AG09319 (cell line): ENCODE data around the gene STMN3.

ENCODE experiments used
- DNase-seq: peaks from one replicate; pipeline ENCODE4 v3.0.0-alpha.2; 2010; ENCODE audit warnings: low read depth; ENCODE audit errors: extremely low read depth
- TF ChIP-seq, protein P1 (sequence below): IDR thresholded peaks from 2 replicates; pipeline ENCODE4 v1.5.1; 2011; ENCODE audit warnings: low read depth, mild to moderate bottlenecking, inconsistent platforms, low read length, moderate library complexity

The STMN3 gene

DNA sequence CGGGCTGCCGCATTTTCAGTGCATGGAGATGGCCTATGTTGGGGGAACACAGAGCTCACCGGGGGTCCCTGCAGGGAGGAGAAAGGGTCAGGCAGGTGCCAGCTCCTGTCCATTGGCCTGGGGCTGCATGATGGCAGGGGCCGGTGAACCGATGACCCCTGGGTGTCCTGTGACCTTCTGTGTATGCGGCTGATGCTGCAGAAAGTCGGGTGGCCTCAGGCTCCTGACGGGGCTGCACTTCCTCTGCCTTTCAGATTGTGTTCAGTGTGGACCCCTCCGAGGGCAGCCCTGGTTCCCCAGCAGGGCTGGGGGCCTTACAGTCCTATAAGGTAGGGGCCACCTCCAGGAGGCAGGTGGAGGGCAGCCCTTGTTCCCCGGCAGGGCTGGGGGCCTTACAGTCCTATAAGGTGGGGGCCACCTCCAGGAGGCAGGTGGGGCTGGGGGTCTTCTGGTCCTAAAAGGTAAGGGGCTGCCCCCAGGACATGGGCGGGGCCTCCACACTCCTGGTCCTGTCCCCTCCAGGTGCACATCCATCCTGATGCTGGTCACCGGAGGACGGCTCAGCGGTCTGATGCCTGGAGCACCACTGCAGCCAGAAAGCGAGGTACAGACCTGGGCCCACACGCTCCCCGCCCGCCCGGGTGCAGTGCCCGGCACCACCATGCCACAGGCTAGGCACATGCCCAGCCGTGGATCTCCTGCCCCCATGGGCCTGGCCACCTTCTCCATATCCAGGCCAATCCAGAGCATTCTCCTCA lies 32.2 kb upstream of the STMN3 start:
- no peak for DNase-seq
- TF ChIP-seq, protein P1, sequence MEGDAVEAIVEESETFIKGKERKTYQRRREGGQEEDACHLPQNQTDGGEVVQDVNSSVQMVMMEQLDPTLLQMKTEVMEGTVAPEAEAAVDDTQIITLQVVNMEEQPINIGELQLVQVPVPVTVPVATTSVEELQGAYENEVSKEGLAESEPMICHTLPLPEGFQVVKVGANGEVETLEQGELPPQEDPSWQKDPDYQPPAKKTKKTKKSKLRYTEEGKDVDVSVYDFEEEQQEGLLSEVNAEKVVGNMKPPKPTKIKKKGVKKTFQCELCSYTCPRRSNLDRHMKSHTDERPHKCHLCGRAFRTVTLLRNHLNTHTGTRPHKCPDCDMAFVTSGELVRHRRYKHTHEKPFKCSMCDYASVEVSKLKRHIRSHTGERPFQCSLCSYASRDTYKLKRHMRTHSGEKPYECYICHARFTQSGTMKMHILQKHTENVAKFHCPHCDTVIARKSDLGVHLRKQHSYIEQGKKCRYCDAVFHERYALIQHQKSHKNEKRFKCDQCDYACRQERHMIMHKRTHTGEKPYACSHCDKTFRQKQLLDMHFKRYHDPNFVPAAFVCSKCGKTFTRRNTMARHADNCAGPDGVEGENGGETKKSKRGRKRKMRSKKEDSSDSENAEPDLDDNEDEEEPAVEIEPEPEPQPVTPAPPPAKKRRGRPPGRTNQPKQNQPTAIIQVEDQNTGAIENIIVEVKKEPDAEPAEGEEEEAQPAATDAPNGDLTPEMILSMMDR: no peak

DNA sequence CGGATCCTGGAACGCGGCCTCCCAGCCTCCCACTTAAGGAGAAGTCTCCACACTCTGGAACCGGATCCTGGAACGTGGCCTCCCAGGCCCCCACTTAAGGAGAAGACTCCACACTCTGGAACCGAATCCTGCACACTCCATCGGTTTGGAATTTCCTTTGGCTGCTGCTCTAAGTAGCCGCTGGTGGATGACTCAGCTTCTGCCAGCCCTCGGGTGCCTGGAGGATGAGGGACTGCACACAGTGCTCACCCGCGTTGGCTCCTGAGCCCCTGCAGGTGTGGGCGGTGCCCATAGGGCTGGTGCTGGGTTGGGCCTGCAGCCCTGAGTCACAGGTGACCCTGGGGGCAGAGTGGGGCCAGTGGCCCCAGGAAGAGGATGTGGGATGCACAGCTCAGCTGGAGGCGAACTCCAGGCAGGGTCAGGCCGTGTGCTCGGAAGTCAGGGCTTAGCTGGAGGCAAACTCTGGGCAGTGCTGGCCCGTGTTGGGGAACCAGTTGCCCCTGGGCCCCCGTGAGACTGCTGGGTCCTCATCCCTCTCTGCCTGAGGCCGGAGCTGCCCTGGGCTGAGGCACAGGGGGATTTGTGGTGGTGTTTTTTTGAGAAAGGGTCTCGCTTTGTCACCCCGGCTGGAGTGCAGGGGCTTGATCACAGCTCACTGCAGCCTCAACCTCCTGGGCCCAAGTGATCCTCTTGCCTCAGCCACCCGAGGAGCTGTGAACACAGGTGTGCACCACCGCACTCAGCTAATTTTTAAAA lies 29.3 kb upstream of the STMN3 start:
- peak; percentile 91 for DNase-seq
- TF ChIP-seq, protein P1: no peak

DNA sequence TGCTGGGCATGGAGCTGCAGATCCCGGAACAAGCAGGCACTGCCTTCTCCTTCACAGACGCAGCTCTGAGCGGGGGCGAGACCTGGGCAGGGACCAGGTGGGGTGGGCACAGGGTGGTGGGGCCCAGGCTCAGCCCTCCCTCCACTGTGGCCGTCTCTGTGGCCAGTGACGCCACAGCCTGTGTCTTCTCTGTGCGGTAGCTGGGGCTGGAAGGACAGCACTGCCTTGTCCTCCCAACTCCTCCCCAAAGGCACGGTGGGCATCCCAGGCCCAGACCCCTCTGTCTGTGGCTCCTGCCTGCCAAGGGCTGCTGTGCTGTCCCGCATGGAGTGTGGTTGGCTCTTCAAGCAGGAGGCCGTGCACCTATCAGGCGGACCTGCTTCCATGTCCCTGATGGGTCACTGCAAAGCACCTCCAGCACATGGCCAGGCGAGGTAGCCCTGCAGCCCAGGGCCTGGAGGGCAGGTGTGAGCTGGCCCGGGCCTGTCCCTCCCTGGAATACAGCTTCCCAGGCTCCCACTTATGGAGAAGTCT lies 28.5 kb upstream of the STMN3 start:
- TF ChIP-seq, protein P1: no peak
- no peak for DNase-seq

DNA sequence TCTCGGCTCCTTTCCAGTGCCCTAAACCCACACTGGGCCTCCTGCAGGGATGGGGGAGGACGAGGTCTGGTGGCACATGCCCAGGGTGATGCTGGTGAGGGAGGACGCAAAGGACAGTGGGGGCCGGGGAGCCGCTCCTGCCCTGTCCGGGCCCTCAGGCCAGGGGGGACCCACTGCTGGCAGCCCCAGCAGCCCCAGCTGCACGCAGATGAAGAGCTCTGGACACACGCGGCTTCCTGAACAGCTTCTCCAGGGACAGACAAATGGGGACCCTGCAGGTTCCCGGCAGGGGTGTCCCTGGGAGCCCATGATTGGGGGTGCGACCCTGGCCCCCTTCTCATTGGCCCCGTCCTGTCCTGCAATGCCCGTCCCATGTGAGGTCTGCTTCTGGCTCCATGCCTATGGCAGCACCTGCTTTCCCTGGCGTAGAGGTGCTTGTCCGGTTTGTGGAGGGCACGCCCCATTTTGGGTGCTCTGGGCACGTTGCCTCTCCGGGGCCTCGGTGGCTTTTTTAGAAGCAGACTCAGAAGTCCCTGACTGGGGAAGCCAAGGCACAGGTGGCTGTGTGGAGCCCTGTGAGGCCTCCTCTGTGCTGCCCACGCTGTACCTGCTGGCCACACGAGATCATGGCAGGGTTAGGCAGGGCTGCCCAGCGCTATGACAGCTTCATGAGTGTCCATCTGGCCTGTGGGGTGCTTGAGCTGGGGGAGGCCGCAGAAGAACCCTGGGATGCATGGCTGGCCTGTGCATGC lies 27.8 kb upstream of the STMN3 start:
- DNase-seq: no peak
- TF ChIP-seq, protein P1: no peak

DNA sequence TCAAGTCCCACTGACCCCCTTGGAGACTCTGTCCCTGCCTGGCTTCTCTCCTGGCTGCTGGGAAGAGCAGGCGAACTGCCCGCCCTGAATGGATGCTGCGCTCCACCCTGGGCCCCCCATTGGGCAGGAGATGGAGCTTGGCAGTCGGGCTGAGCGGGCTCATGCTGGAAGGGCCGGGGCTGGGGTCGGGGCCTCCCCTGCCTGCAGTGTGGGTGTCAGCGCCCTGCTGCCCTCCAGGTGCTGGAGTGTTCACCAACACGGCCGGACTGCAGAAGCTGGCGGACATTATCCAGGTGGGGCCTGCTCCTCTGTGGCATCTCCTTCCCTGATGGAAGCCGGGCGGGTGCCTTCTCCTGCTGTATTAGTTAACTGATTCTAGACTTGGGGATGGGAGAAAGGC lies 27.2 kb upstream of the STMN3 start:
- no peak for DNase-seq
- TF ChIP-seq, protein P1: no peak

DNA sequence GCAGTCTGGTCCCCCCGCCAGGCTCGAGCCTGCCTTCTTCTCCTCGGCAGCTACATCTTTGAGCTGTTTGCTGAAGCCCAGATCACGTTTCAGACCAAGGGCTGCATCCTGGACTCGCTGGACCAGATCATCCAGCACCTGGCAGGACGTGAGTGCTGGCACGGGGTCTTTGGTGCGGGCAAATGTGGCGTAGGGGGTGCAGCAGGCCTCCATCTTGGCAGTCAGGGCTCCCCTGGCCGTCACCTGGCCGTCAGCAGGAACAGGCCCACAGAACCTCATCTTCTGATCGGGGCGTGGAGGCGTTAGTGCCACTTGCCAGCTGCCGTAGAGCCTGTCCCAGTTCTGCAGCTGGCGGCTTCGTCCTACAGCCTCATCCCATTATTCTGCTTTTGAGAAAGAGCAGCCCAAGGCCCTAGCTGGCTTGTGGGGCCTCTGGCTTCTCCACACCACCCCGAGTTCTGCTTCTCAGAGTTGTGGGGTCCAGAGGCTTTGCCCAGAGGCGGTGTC lies 26.6 kb upstream of the STMN3 start:
- DNase-seq: no peak
- TF ChIP-seq, protein P1: no peak
